Stimulated activated naive CD8-positive, alpha-beta T cell treated with anti-CD3 and anti-CD28 coated beads, Interleukin-15, Interleukin-2, amounts not matched to agents 100 U/mL and 50 U/mL, for 24 hours (primary cell): ENCODE results near the gene NKPD1.
"Not testable (repeated sequence)": the region's sequence is repeated elsewhere in the genome, so short reads cannot be mapped to it uniquely, and the experiment has no call there.

Experiments used
- ATAC-seq: fragments of 150-1000 bp; cut with Tn5 transposase; one replicate; pipeline ENCODE4 v1.10.0; 2021
- DNase-seq: peaks from one replicate; pipeline ENCODE4 v3.0.0; 2021

Gene NKPD1

GRCh38 chr19:45139286-45140143 is 21.3 kb downstream of the NKPD1 start:
- ATAC-seq = no peak
- no peak for DNase-seq

- no peak for DNase-seq
- no peak for ATAC-seq
These were observed 22.5 kb downstream of the NKPD1 start for GRCh38 chr19:45138303-45138751.

GRCh38 chr19:45137179-45137761 is 23.5 kb downstream of the NKPD1 start:
- DNase-seq (no peak), ATAC-seq (no peak)

GRCh38 chr19:45136507-45137178 is 24.1 kb downstream of the NKPD1 start:
- DNase-seq (no peak), ATAC-seq (no peak)

GRCh38 chr19:45135176-45135885 is 25.5 kb downstream of the NKPD1 start:
- DNase-seq (no peak), ATAC-seq (no peak)

GRCh38 chr19:45133661-45134060 is 27.1 kb downstream of the NKPD1 start:
- ATAC-seq (no peak), DNase-seq (no peak)

GRCh38 chr19:45130888-45131615 is 29.7 kb downstream of the NKPD1 start:
- DNase-seq (no peak), ATAC-seq (no peak)

GRCh38 chr19:45130236-45130635 is 30.5 kb downstream of the NKPD1 start:
- ATAC-seq = no peak
- DNase-seq = no peak

GRCh38 chr19:45128806-45129205 is 32.0 kb downstream of the NKPD1 start:
- DNase-seq (no peak), ATAC-seq (no peak)

GRCh38 chr19:45128146-45128545 is 32.6 kb downstream of the NKPD1 start:
- ATAC-seq = no peak

GRCh38 chr19:45126654-45127053 is 34.1 kb downstream of the NKPD1 start:
- ATAC-seq = no peak
- DNase-seq = no peak

More at GRCh38 chr19:45128146-45128545, 32.6 kb downstream of the NKPD1 start:
- DNase-seq = no peak

- DNase-seq = peak; percentile 85
- ATAC-seq = peak; percentile 81
These were observed 34.7 kb downstream of the NKPD1 start for GRCh38 chr19:45125975-45126493.

- no peak for DNase-seq
- no peak for ATAC-seq
These were observed 35.4 kb downstream of the NKPD1 start for GRCh38 chr19:45125360-45125759.

GRCh38 chr19:45124021-45124420 is 36.8 kb downstream of the NKPD1 start:
- no peak for DNase-seq
- no peak for ATAC-seq

- DNase-seq (no peak), ATAC-seq (no peak)
These were observed 37.3 kb downstream of the NKPD1 start for GRCh38 chr19:45123440-45123850.

GRCh38 chr19:45122832-45123231 is 38.0 kb downstream of the NKPD1 start:
- DNase-seq (no peak), ATAC-seq (no peak)

GRCh38 chr19:45121827-45122345 is 38.9 kb downstream of the NKPD1 start:
- no peak for ATAC-seq
- DNase-seq = peak; percentile 31

- DNase-seq (no peak), ATAC-seq (no peak)
These were observed 41.2 kb downstream of the NKPD1 start for GRCh38 chr19:45119582-45119981.

GRCh38 chr19:45118591-45119355 is 42.0 kb downstream of the NKPD1 start:
- DNase-seq, ATAC-seq: not testable (repeated sequence)

GRCh38 chr19:45118106-45118505 is 42.7 kb downstream of the NKPD1 start:
- ATAC-seq (no peak), DNase-seq (no peak)
